Measurements from ENCODE around the gene ITPRID2. TPM values are rescaled to one million over a fixed set of nuclear protein-coding genes. Genes with fewer than 3 reads are reported as not detected.

The ITPRID2 gene
- 10 to 100 TPM; 42.5 to 50.8 TPM for total RNA-seq

GRCh38 chr2:181891258-181891965 is at the start of gene ITPRID2:
TSS of gene ITPRID2 (plus strand) at chr2:181891730. CDS start at chr2:181892067, 337 bp downstream.
- H3K27ac Mint-ChIP-seq, result peak within 1 kb of the TSS; percentile 86
- TF ChIP-seq, protein P1, sequence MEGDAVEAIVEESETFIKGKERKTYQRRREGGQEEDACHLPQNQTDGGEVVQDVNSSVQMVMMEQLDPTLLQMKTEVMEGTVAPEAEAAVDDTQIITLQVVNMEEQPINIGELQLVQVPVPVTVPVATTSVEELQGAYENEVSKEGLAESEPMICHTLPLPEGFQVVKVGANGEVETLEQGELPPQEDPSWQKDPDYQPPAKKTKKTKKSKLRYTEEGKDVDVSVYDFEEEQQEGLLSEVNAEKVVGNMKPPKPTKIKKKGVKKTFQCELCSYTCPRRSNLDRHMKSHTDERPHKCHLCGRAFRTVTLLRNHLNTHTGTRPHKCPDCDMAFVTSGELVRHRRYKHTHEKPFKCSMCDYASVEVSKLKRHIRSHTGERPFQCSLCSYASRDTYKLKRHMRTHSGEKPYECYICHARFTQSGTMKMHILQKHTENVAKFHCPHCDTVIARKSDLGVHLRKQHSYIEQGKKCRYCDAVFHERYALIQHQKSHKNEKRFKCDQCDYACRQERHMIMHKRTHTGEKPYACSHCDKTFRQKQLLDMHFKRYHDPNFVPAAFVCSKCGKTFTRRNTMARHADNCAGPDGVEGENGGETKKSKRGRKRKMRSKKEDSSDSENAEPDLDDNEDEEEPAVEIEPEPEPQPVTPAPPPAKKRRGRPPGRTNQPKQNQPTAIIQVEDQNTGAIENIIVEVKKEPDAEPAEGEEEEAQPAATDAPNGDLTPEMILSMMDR (IDR thresholded peaks at IDR 0.05), result no peak
- H3K27me3 Mint-ChIP-seq, result peaks cover 9% of the 10 kb centered on the region
- H3K4me1 Mint-ChIP-seq (ENCODE audit: low read depth), result peaks cover 25% of the 10 kb centered on the region
- ChIA-PET CTCF (interaction anchor here (0.7 to 4.7 kb wide), 7 partner anchors 9 to 63 kb away, joined by 3 to 35 read pairs (median 3); no protein-coding TSS in a partner anchor), POLR2A (interaction anchor here (0.6 to 1.4 kb wide), 2 partner anchors 14 to 911 kb away, joined by 3 to 5 read pairs; partner anchors contain the start of gene UBE2E3)
- ATAC-seq, result peak; percentile 97
- H3K36me3 Mint-ChIP-seq (ENCODE audit: low read depth), result peaks cover 23% of the 10 kb centered on the region
- intact Hi-C loops (cut with micrococcal nuclease), result no loop called here
- no peaks in the 10 kb centered on the region for H3K9me3 Mint-ChIP-seq
- peak; percentile 73 for DNase-seq
- H3K4me3 Mint-ChIP-seq, result peak within 1 kb of the TSS; percentile 87

- TF ChIP-seq, protein P1 (IDR thresholded peaks at IDR 0.05), result no peak
- no peaks in the 10 kb centered on the region for H3K36me3 Mint-ChIP-seq (ENCODE audit: low read depth)
- CTCF ChIA-PET, result interaction anchor here (1.3 kb wide), 1 partner anchor 60 kb away, joined by 3 read pairs; no protein-coding TSS in a partner anchor
- no peaks in the 10 kb centered on the region for H3K9me3 Mint-ChIP-seq
- DNase-seq, result no peak
- POLR2A ChIA-PET, result interaction anchor here (1.1 kb wide), 1 partner anchor 86 kb away, joined by 3 read pairs; no protein-coding TSS in a partner anchor
- peaks cover 10% of the 10 kb centered on the region for H3K27me3 Mint-ChIP-seq
- H3K4me1 Mint-ChIP-seq (ENCODE audit: low read depth), result no peaks in the 10 kb centered on the region
- no peak overlapping the region for H3K4me3 Mint-ChIP-seq
- no peak overlapping the region for H3K27ac Mint-ChIP-seq
- intact Hi-C loops (cut with micrococcal nuclease), result no loop called here
- ATAC-seq, result no peak
Measured at GRCh38 chr2:181844551-181845290, 46.8 kb upstream of the ITPRID2 start.

- ChIA-PET POLR2A (no interaction called here), CTCF (interaction anchor here (1.1 kb wide), 1 partner anchor 104 kb away, joined by 3 read pairs; no protein-coding TSS in a partner anchor)
- H3K27me3 Mint-ChIP-seq, result peaks cover 5% of the 10 kb centered on the region
- no peaks in the 10 kb centered on the region for H3K36me3 Mint-ChIP-seq (ENCODE audit: low read depth)
- intact Hi-C loops (cut with micrococcal nuclease), result no loop called here
- H3K4me1 Mint-ChIP-seq (ENCODE audit: low read depth), result no peaks in the 10 kb centered on the region
- no peaks in the 10 kb centered on the region for H3K9me3 Mint-ChIP-seq
- TF ChIP-seq, protein P1 (IDR thresholded peaks at IDR 0.05), result no peak
- no peak overlapping the region for H3K27ac Mint-ChIP-seq
- no peak for ATAC-seq
- no peak for DNase-seq
- H3K4me3 Mint-ChIP-seq, result no peak overlapping the region
Measured at GRCh38 chr2:181846399-181847197, 44.9 kb upstream of the ITPRID2 start.

- Mint-ChIP-seq H3K9me3 (no peaks in the 10 kb centered on the region), H3K27me3 (peaks cover 5% of the 10 kb centered on the region), H3K4me1 (ENCODE audit: low read depth) (no peaks in the 10 kb centered on the region), H3K27ac (no peak overlapping the region), H3K36me3 (ENCODE audit: low read depth) (no peaks in the 10 kb centered on the region), H3K4me3 (no peak overlapping the region)
- TF ChIP-seq, protein P1 (IDR thresholded peaks at IDR 0.05), result no peak
- ChIA-PET POLR2A (no interaction called here), CTCF (no interaction called here)
- intact Hi-C loops (cut with micrococcal nuclease), result no loop called here
- no peak for ATAC-seq
- no peak for DNase-seq
Measured at GRCh38 chr2:181847198-181847556, 44.4 kb upstream of the ITPRID2 start.

All from activated CD8-positive, alpha-beta T cell treated with anti-CD3 and anti-CD28 coated beads for 36 hours (primary cell).